ENCODE results near the gene RNH1.
A peak's percentile ranks its signal among the peaks of the same experiment; 100 is the strongest.
"Not testable (repeated sequence)": the region's sequence is repeated elsewhere in the genome, so short reads cannot be mapped to it uniquely, and the experiment has no call there.

Gene RNH1

GRCh38 chr11:473962-474785, 32.9 kb downstream of the RNH1 start:
- DNase-seq: peak; percentile 89

- DNase-seq: no peak
Measured at GRCh38 chr11:473415-473814, 33.6 kb downstream of the RNH1 start.

- no peak for DNase-seq
Measured at GRCh38 chr11:472816-473215, 34.2 kb downstream of the RNH1 start.

- DNase-seq: no peak
Measured at GRCh38 chr11:472272-472671, 34.8 kb downstream of the RNH1 start.

- DNase-seq: no peak
Measured at GRCh38 chr11:471468-472145, 35.4 kb downstream of the RNH1 start.

- DNase-seq: no peak
Measured at GRCh38 chr11:469684-470560, 37.1 kb downstream of the RNH1 start.

- not testable (repeated sequence) for DNase-seq
Measured at GRCh38 chr11:469026-469683, 37.9 kb downstream of the RNH1 start.

GRCh38 chr11:468493-468892, 38.5 kb downstream of the RNH1 start:
- no peak for DNase-seq

GRCh38 chr11:468036-468435, 39.0 kb downstream of the RNH1 start:
- no peak for DNase-seq

- DNase-seq: no peak
Measured at GRCh38 chr11:465896-466530, 41.0 kb downstream of the RNH1 start.

GRCh38 chr11:464316-464715, 42.7 kb downstream of the RNH1 start:
- DNase-seq: no peak

GRCh38 chr11:462107-462890, 44.7 kb downstream of the RNH1 start:
- DNase-seq: no peak

GRCh38 chr11:461626-462025, 45.4 kb downstream of the RNH1 start:
- no peak for DNase-seq

- DNase-seq: no peak
Measured at GRCh38 chr11:460331-461199, 46.5 kb downstream of the RNH1 start.

GRCh38 chr11:459511-460220, 47.4 kb downstream of the RNH1 start:
- DNase-seq: no peak

GRCh38 chr11:457111-457760, 49.8 kb downstream of the RNH1 start:
- no peak for DNase-seq

GRCh38 chr11:456533-456932, 50.5 kb downstream of the RNH1 start:
- no peak for DNase-seq

- DNase-seq: no peak
Measured at GRCh38 chr11:455566-456147, 51.4 kb downstream of the RNH1 start.
